ENCODE results near the gene SLC7A6. TPM values are rescaled to one million over a fixed set of nuclear protein-coding genes. Genes with fewer than 3 reads are reported as not detected.

SLC7A6 gene
- total RNA-seq, 1 experiment from 2014 or later = 19.3 TPM

- DNase-seq (ENCODE audit: low read depth) = no peak
Measured at GRCh38 chr16:68300734-68301459, 36.6 kb downstream of the SLC7A6 start.

GRCh38 chr16:68306633-68307032, 42.3 kb downstream of the SLC7A6 start:
- no peak for DNase-seq (ENCODE audit: low read depth)

GRCh38 chr16:68309799-68310198, 45.5 kb downstream of the SLC7A6 start:
- no peak for DNase-seq (ENCODE audit: low read depth)

- DNase-seq (ENCODE audit: low read depth) = no peak
Measured at GRCh38 chr16:68310437-68310773, 46.1 kb downstream of the SLC7A6 start.

- peak; percentile 88 for DNase-seq (ENCODE audit: low read depth)
Measured at GRCh38 chr16:68310774-68311511, 46.6 kb downstream of the SLC7A6 start, which contains the start of the genes PRMT7 and SLC7A6OS. Gene PRMT7, plus strand, starts transcription at chr16:68311019. Its CDS starts 4,961 bp downstream, at chr16:68315980. Gene SLC7A6OS, minus strand, starts transcription at chr16:68310946. Its CDS starts 20 bp downstream, at chr16:68310926.

- no peak for DNase-seq (ENCODE audit: low read depth)
Measured at GRCh38 chr16:68313116-68313515, 48.8 kb downstream of the SLC7A6 start.

GRCh38 chr16:68319185-68319908, 55.0 kb downstream of the SLC7A6 start:
- DNase-seq (ENCODE audit: low read depth) = no peak

- no peak for DNase-seq (ENCODE audit: low read depth)
Measured at GRCh38 chr16:68324336-68324735, 60.0 kb downstream of the SLC7A6 start.

- no peak for DNase-seq (ENCODE audit: low read depth)
Measured at GRCh38 chr16:68324780-68325357, 60.5 kb downstream of the SLC7A6 start.

GRCh38 chr16:68328151-68328859, 64.0 kb downstream of the SLC7A6 start:
- peak; percentile 73 for DNase-seq (ENCODE audit: low read depth)

GRCh38 chr16:68328860-68329390, 64.6 kb downstream of the SLC7A6 start:
- DNase-seq (ENCODE audit: low read depth) = no peak

GRCh38 chr16:68331879-68332410, 67.6 kb downstream of the SLC7A6 start:
- no peak for DNase-seq (ENCODE audit: low read depth)

GRCh38 chr16:68332411-68333121, 68.2 kb downstream of the SLC7A6 start:
- no peak for DNase-seq (ENCODE audit: low read depth)

GRCh38 chr16:68335175-68335574, 70.8 kb downstream of the SLC7A6 start:
- DNase-seq (ENCODE audit: low read depth) = peak; percentile 27

- no peak for DNase-seq (ENCODE audit: low read depth)
Measured at GRCh38 chr16:68338326-68339119, 74.2 kb downstream of the SLC7A6 start.

GRCh38 chr16:68339214-68339613, 74.9 kb downstream of the SLC7A6 start:
- DNase-seq (ENCODE audit: low read depth) = no peak

GRCh38 chr16:68342620-68343019, 78.3 kb downstream of the SLC7A6 start:
- DNase-seq (ENCODE audit: low read depth) = no peak

GRCh38 chr16:68343137-68343536, 78.8 kb downstream of the SLC7A6 start:
- no peak for DNase-seq (ENCODE audit: low read depth)

- no peak for DNase-seq (ENCODE audit: low read depth)
Measured at GRCh38 chr16:68344252-68344651, 79.9 kb downstream of the SLC7A6 start.

Data from LHCN-M2 (cell line).